H1 (cell line): Measurements from ENCODE around the gene POLA2. TPM values are rescaled to one million over a fixed set of nuclear protein-coding genes. Genes with fewer than 3 reads are reported as not detected.

Experiments
- CTCF ChIA-PET: fragments of 300-600 bp; sonication (Branson Sonifier 250); formaldehyde crosslinking; loops from one replicate; lab custom pipeline; 2021; ENCODE audit not compliant: partially characterized antibody; lab: Charles Lee
- POLR2A ChIA-PET: fragments of 300-600 bp; sonication (Branson Sonifier 250); formaldehyde crosslinking; loops from one replicate; lab custom pipeline; 2021; ENCODE audit warnings: inconsistent platforms; ENCODE audit not compliant: partially characterized antibody; lab: Charles Lee
- DNase-seq, 2 experiments: peaks; one replicate each; pipeline versions ENCODE4 v3.0.0 to v3.0.0-alpha.2; 2010 to 2022; ENCODE audit warnings: low spot score in 2 of 2, low read depth in 1 of 2, mixed read lengths in 1 of 2
- FAIRE-seq: peaks from 2 replicates; lab custom pipeline; 2011; peaks lifted over from hg19 to GRCh38; lab: Jason Lieb, UNC
- H2AFZ ChIP-seq: 2 replicates; pipeline ENCODE4 v1.8.1; 2012; ENCODE audit warnings: low read length, inconsistent platforms
- H2AK5ac ChIP-seq: 2 replicates; pipeline ENCODE4 v1.6.1; 2013; ENCODE audit warnings: low read depth, low read length
- H2BK120ac ChIP-seq: replicated peaks from 2 replicates; pipeline ENCODE3; 2013; ENCODE audit warnings: low read depth, low read length, inconsistent platforms
- H2BK12ac ChIP-seq: 2 replicates; pipeline ENCODE4 v1.6.1; 2013; ENCODE audit warnings: low read depth, low read length
- H2BK15ac ChIP-seq: 2 replicates; pipeline ENCODE4 v1.6.1; 2013; ENCODE audit warnings: low read length
- H2BK20ac ChIP-seq: 2 replicates; pipeline ENCODE4 v1.6.1; 2013; ENCODE audit warnings: low read length
- H2BK5ac ChIP-seq: 2 replicates; pipeline ENCODE4 v1.6.1; 2013; ENCODE audit warnings: low read depth, low read length
- H3K14ac ChIP-seq: 2 replicates; pipeline ENCODE4 v1.6.1; 2013; ENCODE audit warnings: inconsistent platforms; ENCODE audit not compliant: insufficient read length
- H3K18ac ChIP-seq: 2 replicates; pipeline ENCODE4 v1.6.1; 2013; ENCODE audit warnings: low read length; ENCODE audit errors: extremely low read depth
- H3K23ac ChIP-seq: 2 replicates; pipeline ENCODE4 v1.6.1; 2013; ENCODE audit warnings: inconsistent platforms; ENCODE audit not compliant: insufficient read length
- H3K23me2 ChIP-seq: 2 replicates; pipeline ENCODE4 v1.6.1; 2013; ENCODE audit warnings: low read depth, low read length
- H3K27ac ChIP-seq: 2 replicates; pipeline ENCODE4 v1.6.1; 2011; ENCODE audit warnings: low read depth, low read length, inconsistent platforms
- H3K27me3 ChIP-seq, 4 experiments: replicated peaks in 1 of 4; 1 replicate in 1 of 4; 2 replicates in 3 of 4; pipeline versions ENCODE4 v1.6.1 to v1.8.1; 2011 to 2013; ENCODE audit warnings: low read length in 3 of 4, mild to moderate bottlenecking in 3 of 4, inconsistent platforms in 2 of 4, mixed read lengths in 2 of 4, moderate library complexity in 1 of 4; ENCODE audit not compliant: control insufficient read depth in 3 of 4, insufficient read depth in 3 of 4; ENCODE audit errors: extremely low read depth in 1 of 4
- H3K36me3 ChIP-seq, 4 experiments: 2 replicates each; pipeline versions ENCODE4 v1.6.1 to v1.8.1; 2011 to 2013; ENCODE audit warnings: mild to moderate bottlenecking in 4 of 4, low read length in 3 of 4, moderate library complexity in 2 of 4, control low read depth in 1 of 4, inconsistent platforms in 1 of 4; ENCODE audit not compliant: insufficient read depth in 4 of 4, control insufficient read depth in 2 of 4
- H3K4ac ChIP-seq: replicated peaks from 2 replicates; pipeline ENCODE3; 2013; ENCODE audit warnings: low read length, low read depth, mixed read lengths, inconsistent platforms; ENCODE audit not compliant: insufficient read length
- H3K4me1 ChIP-seq, 4 experiments: replicated peaks in 1 of 4; 1 replicate in 1 of 4; 2 replicates in 3 of 4; pipeline versions ENCODE4 v1.6.1 to v1.8.1; 2011 to 2013; ENCODE audit warnings: low read length in 3 of 4, inconsistent platforms in 2 of 4, mixed read lengths in 1 of 4; ENCODE audit not compliant: insufficient read depth in 4 of 4, control insufficient read depth in 3 of 4
- H3K4me2 ChIP-seq, 2 experiments: 2 replicates each; pipeline versions ENCODE4 v1.6.1 to v1.8.1; 2011 to 2013; ENCODE audit warnings: low read depth in 2 of 2, low read length in 2 of 2, control low read depth in 1 of 2, inconsistent platforms in 1 of 2, mild to moderate bottlenecking in 1 of 2; ENCODE audit not compliant: insufficient read depth in 1 of 2
- H3K4me3 ChIP-seq, 4 experiments: fragments of 200-600, 300-600 bp in 1 of 4; sonication (generic), shearing (Covaris generic), sonication (Bioruptor Twin) in 1 of 4; 2 replicates each; pipeline versions ENCODE4 v1.5.1 to v1.8.1; 2011 to 2016; ENCODE audit warnings: low read length in 4 of 4, low read depth in 3 of 4, control low read depth in 2 of 4, inconsistent platforms in 2 of 4, mild to moderate bottlenecking in 2 of 4, mixed read lengths in 1 of 4, moderate library complexity in 1 of 4; ENCODE audit not compliant: insufficient read depth in 2 of 4; ENCODE audit errors: extremely low read depth in 1 of 4
- H3K56ac ChIP-seq: replicated peaks from 2 replicates; pipeline ENCODE3; 2013; ENCODE audit warnings: low read depth, mild to moderate bottlenecking, mixed read lengths, low read length, inconsistent platforms; ENCODE audit not compliant: insufficient read length
- H3K79me1 ChIP-seq: 2 replicates; pipeline ENCODE4 v1.6.1; 2013; ENCODE audit warnings: low read depth, low read length, control low read depth
- H3K79me2 ChIP-seq, 2 experiments: 2 replicates each; pipeline versions ENCODE4 v1.6.1 to v1.8.1; 2012 to 2013; ENCODE audit warnings: low read length in 2 of 2, mild to moderate bottlenecking in 2 of 2, inconsistent platforms in 1 of 2; ENCODE audit not compliant: insufficient read depth in 2 of 2, control insufficient read depth in 1 of 2
- H3K9ac ChIP-seq, 4 experiments: replicated peaks in 1 of 4; 1 replicate in 1 of 4; 2 replicates in 3 of 4; pipeline versions ENCODE4 v1.6.1 to v1.8.1; 2011 to 2013; ENCODE audit warnings: low read depth in 3 of 4, low read length in 3 of 4, control low read depth in 2 of 4, mild to moderate bottlenecking in 2 of 4, moderate library complexity in 2 of 4, inconsistent platforms in 1 of 4; ENCODE audit errors: extremely low read depth in 1 of 4
- H3K9me3 ChIP-seq, 2 experiments: 2 replicates each; pipeline versions ENCODE4 v1.6.1 to v1.8.1; 2012 to 2013; ENCODE audit warnings: mild to moderate bottlenecking in 2 of 2, moderate library complexity in 2 of 2, control low read depth in 1 of 2, inconsistent platforms in 1 of 2, low read depth in 1 of 2, low read length in 1 of 2, mixed read lengths in 1 of 2; ENCODE audit not compliant: insufficient read depth in 2 of 2
- H4K20me1 ChIP-seq, 2 experiments: replicated peaks in 1 of 2; 2 replicates each; pipeline versions ENCODE3 to v1.8.1; 2011 to 2013; ENCODE audit warnings: inconsistent platforms in 2 of 2, low read length in 2 of 2, mild to moderate bottlenecking in 1 of 2; ENCODE audit not compliant: insufficient read depth in 2 of 2, control insufficient read depth in 1 of 2
- H4K5ac ChIP-seq: 2 replicates; pipeline ENCODE4 v1.6.1; 2013; ENCODE audit warnings: low read length, low read depth, mixed read lengths, inconsistent platforms; ENCODE audit not compliant: insufficient read length
- H4K8ac ChIP-seq: 2 replicates; pipeline ENCODE4 v1.8.0; 2013; ENCODE audit warnings: mild to moderate bottlenecking, moderate library complexity, low read length, inconsistent platforms; ENCODE audit not compliant: insufficient read depth; ENCODE audit errors: extremely low read depth
- H4K91ac ChIP-seq: replicated peaks from 2 replicates; pipeline ENCODE3; 2013; ENCODE audit warnings: low read length, mixed read lengths, inconsistent platforms; ENCODE audit not compliant: insufficient read length
- BRCA1 ChIP-seq: IDR thresholded peaks from 2 replicates; pipeline ENCODE4 v1.6.1; 2012; ENCODE audit warnings: low read depth, low read length, improper control_type of control experiment
- GABPA ChIP-seq: IDR thresholded peaks from 2 replicates; pipeline ENCODE4 v1.6.1; 2011; ENCODE audit warnings: mild to moderate bottlenecking, low read length, moderate library complexity, borderline replicate concordance; ENCODE audit not compliant: insufficient read depth
- KDM4A ChIP-seq: IDR thresholded peaks from one replicate; pipeline ENCODE4 v1.7.1; 2012; ENCODE audit warnings: low read depth, mild to moderate bottlenecking, moderate library complexity, low read length, inconsistent platforms; ENCODE audit not compliant: severe bottlenecking
- KDM5A ChIP-seq: fragments of 200-600 bp; IDR thresholded peaks from 2 replicates; pipeline ENCODE4 v1.7.1; 2012; ENCODE audit warnings: mild to moderate bottlenecking, low read length, inconsistent platforms, mixed read lengths
- RBBP5 ChIP-seq: IDR thresholded peaks from 2 replicates; pipeline ENCODE4 v1.7.1; 2012; ENCODE audit warnings: low read depth, mild to moderate bottlenecking, inconsistent platforms, low read length, moderate library complexity, borderline replicate concordance
- SAP30 ChIP-seq: fragments of 300-600 bp; sonication (generic); IDR thresholded peaks from 2 replicates; pipeline ENCODE4 v1.7.1; 2012; ENCODE audit warnings: low read length, moderate library complexity, mild to moderate bottlenecking, inconsistent platforms; ENCODE audit not compliant: insufficient read depth, insufficient replicate concordance
- WGBS, 2 experiments: shearing (Covaris generic) in 1 of 2; methylation state at CpG; one replicate each; pipeline versions ENCODE4 v1.1.6 to v1.1.7; 2013 to 2015; ENCODE audit warnings: low lambda C conversion rate in 2 of 2, mixed read lengths in 2 of 2, inconsistent platforms in 1 of 2, low coverage in 1 of 2, missing lambda C conversion rate in 1 of 2; ENCODE audit not compliant: insufficient replicate concordance in 2 of 2, insufficient coverage in 1 of 2, insufficient read length in 1 of 2; ENCODE audit errors: extremely low coverage in 1 of 2, missing lambda C conversion rate in 1 of 2; 5-methylcytosine and 5-hydroxymethylcytosine counted together
- polyA plus RNA-seq, 7 experiments: library from polyadenylated mRNA; depleted of rRNA in 3 of 7; stranded (reverse) in 5 of 7; unstranded in 2 of 7; fragments of >200 nt in 5 of 7; fragments of 200-250 nt in 2 of 7; gene quantifications; 1 replicate in 5 of 7; 2 replicates in 1 of 7; 4 replicates in 1 of 7; pipeline versions ENCODE4 v1.2.1 to v1.2.3, GENCODE V29; 2011 to 2013; ENCODE audit warnings: missing spikeins in 2 of 7, mixed read lengths in 2 of 7
- total RNA-seq: library from RNA; stranded (reverse); fragmentation: NEBNext Ultra II Directional; extraction: Animal tissue kit (Norgen Biotek cat#: 25700); gene quantifications from 2 replicates; pipeline ENCODE4 v1.2.1, GENCODE V29; 2021
- TF ChIP-seq, protein P1 (sequence below), 3 experiments: IDR thresholded peaks; 1 replicate in 2 of 3; 2 replicates in 1 of 3; pipeline versions ENCODE4 v1.5.1 to v1.6.1; 2011; ENCODE audit warnings: low read length in 3 of 3, mild to moderate bottlenecking in 3 of 3, inconsistent platforms in 2 of 3, low read depth in 1 of 3, moderate library complexity in 1 of 3; ENCODE audit not compliant: insufficient read depth in 1 of 3; ENCODE audit errors: control extremely low read depth in 1 of 3

Gene POLA2
- total and polyA plus RNA-seq, 2 of the 8 experiments (the other 6 are each of a cell fraction or from before 2014, with no cell fraction given): 31.2 to 55.9 TPM

DNA sequence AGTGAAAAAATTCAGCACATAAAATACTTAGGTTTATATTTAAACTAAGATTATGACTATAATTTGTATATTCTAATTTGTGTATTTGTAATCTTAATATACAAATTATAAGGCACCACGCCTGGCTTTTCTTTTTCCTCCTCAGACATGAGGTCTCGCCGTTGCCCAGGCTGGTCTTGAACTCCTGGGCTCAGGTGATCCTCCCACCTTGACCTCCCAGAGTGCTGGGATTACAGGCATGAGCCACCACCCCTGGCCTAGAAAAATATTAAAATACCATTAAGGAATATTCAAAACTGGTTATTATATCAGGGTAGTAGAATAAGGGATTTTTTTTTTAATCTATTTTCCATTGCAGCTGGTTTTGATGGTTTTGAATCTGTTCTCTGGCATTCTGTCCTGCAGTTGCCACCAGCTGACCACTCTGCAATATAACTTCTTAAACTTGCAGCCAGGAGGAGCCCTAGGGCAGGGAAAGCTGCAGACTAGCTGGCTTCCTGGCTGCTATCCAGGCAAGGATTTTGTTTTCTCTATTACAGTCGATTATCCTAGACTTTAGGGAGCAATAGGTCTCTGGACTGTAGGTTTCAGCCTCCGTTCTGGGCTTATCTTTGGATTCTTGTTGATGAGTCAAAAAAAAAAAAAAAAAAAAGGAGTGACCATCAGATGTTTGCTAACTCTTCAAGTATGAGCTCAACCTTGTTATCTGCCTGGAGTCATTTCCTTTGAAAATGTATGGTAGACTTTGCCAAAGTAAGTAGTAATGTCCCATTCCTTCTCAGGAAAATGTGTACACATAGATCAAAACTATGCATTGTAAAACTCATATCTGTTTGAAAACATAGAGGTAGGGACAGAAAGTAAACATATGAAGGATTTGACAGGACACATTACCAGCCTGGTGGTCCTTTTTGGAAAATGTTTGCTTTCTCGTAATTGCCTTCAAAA, 13.2 kb downstream of the POLA2 start:
- Histone ChIP-seq H4K91ac (no peak overlapping the region), H3K36me3 (peaks cover 12 to 51% (median 40%) of the 10 kb centered on the region in 4 experiments), H2BK20ac (no peak overlapping the region), H3K79me2 (no peaks in the 10 kb centered on the region), H2BK15ac (no peak overlapping the region), H4K20me1 (peaks cover 2% of the 10 kb centered on the region in 2 experiments), H3K4me1 (no peaks in the 10 kb centered on the region; a peak in 1 of 7 replicates), H2BK120ac (no peak overlapping the region), H3K4me2 (no peak overlapping the region), H3K9me3 (no peaks in the 10 kb centered on the region), H3K23ac (no peak overlapping the region), H3K27ac (no peak overlapping the region), H3K27me3 (no peaks in the 10 kb centered on the region), H3K18ac (no peak overlapping the region), H2AK5ac (no peak overlapping the region), H3K9ac (no peak overlapping the region), H4K8ac (no peak overlapping the region), H2BK12ac (no peak overlapping the region), H3K4ac (no peak overlapping the region), H4K5ac (no peak overlapping the region), H3K23me2 (no peaks in the 10 kb centered on the region), H2AFZ (no peak overlapping the region), H3K14ac (no peak overlapping the region), H2BK5ac (no peak overlapping the region), H3K4me3 (no peak overlapping the region), H3K56ac (no peak overlapping the region), H3K79me1 (no peaks in the 10 kb centered on the region; the same call in 1 of the 2 replicates)
- ChIA-PET CTCF (interaction anchor here (0.7 to 45.6 kb wide), 23 partner anchors 10 to 713 kb away, joined by 3 to 1179 read pairs (median 4); partner anchors contain the start of genes CAPN1, CDC42EP2, DPF2 and POLA2), POLR2A (interaction anchor here (0.6 to 2.8 kb wide), 8 partner anchors 17 to 171 kb away, joined by 3 to 9 read pairs (median 4); partner anchors contain the start of genes CDC42EP2 and DPF2)
- peak in 1 of 2 experiments; percentile 29 for DNase-seq
- FAIRE-seq: no peak
- 78% methylated on average over 6 of the region's 6 CpGs; no CpG with 5 or more reads in 1 of the 2 experiments for WGBS, 2 experiments
- TF ChIP-seq, protein P1, sequence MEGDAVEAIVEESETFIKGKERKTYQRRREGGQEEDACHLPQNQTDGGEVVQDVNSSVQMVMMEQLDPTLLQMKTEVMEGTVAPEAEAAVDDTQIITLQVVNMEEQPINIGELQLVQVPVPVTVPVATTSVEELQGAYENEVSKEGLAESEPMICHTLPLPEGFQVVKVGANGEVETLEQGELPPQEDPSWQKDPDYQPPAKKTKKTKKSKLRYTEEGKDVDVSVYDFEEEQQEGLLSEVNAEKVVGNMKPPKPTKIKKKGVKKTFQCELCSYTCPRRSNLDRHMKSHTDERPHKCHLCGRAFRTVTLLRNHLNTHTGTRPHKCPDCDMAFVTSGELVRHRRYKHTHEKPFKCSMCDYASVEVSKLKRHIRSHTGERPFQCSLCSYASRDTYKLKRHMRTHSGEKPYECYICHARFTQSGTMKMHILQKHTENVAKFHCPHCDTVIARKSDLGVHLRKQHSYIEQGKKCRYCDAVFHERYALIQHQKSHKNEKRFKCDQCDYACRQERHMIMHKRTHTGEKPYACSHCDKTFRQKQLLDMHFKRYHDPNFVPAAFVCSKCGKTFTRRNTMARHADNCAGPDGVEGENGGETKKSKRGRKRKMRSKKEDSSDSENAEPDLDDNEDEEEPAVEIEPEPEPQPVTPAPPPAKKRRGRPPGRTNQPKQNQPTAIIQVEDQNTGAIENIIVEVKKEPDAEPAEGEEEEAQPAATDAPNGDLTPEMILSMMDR (IDR thresholded peaks at IDR 0.05; ENCODE audit: control extremely low read depth in 1 of 3, insufficient read depth in 1 of 3, low read depth in 1 of 3, low read length in 3 of 3): peak; percentile 65 to 95 (median 81)
- TF ChIP-seq RBBP5 (no peak), KDM5A (no peak), SAP30 (no peak), KDM4A (no peak), BRCA1 (no peak), GABPA (no peak)
